GM23248 (cell line): ENCODE results near the gene INO80. TPM values are rescaled to one million over a fixed set of nuclear protein-coding genes. Genes with fewer than 3 reads are reported as not detected.

Experiments used
- DNase-seq: peaks from one replicate; pipeline ENCODE4 v3.0.0-alpha.2; 2015
- H2AFZ ChIP-seq: fragments of 200-600 bp; sonication (generic); 2 replicates; pipeline ENCODE4 v1.6.1; 2016; ENCODE audit warnings: antibody characterized with exemption
- H3F3A ChIP-seq: fragments of 200-600 bp; sonication (generic); 2 replicates; pipeline ENCODE4 v1.6.1; 2016; ENCODE audit warnings: mild to moderate bottlenecking, antibody characterized with exemption, mixed run types; ENCODE audit not compliant: insufficient read depth
- H3K27ac ChIP-seq: fragments of 200-600 bp; sonication (generic); 2 replicates; pipeline ENCODE4 v1.5.1; 2016; ENCODE audit warnings: mild to moderate bottlenecking
- H3K27me3 ChIP-seq: fragments of 200-600 bp; sonication (generic); replicated peaks from 2 replicates; pipeline ENCODE4 v1.6.1; 2016; ENCODE audit warnings: mild to moderate bottlenecking; ENCODE audit not compliant: insufficient read depth
- H3K36me3 ChIP-seq: fragments of 200-600 bp; sonication (generic); 2 replicates; pipeline ENCODE4 v1.6.1; 2016; ENCODE audit warnings: low read depth, mild to moderate bottlenecking
- H3K4me1 ChIP-seq: fragments of 200-600 bp; sonication (generic); 2 replicates; pipeline ENCODE4 v1.6.1; 2016; ENCODE audit warnings: mild to moderate bottlenecking; ENCODE audit not compliant: insufficient read depth
- H3K4me2 ChIP-seq: fragments of 200-600 bp; sonication (generic); one replicate; pipeline ENCODE4 v1.6.1; 2016; ENCODE audit warnings: mild to moderate bottlenecking; ENCODE audit not compliant: unreplicated experiment
- H3K4me3 ChIP-seq: fragments of 200-600 bp; sonication (generic); 2 replicates; pipeline ENCODE4 v1.5.1; 2016; ENCODE audit warnings: mild to moderate bottlenecking
- H3K79me2 ChIP-seq: fragments of 200-600 bp; sonication (generic); 2 replicates; pipeline ENCODE4 v1.6.1; 2016; ENCODE audit warnings: mild to moderate bottlenecking; ENCODE audit not compliant: insufficient read depth
- H3K9ac ChIP-seq: fragments of 200-600 bp; sonication (generic); 2 replicates; pipeline ENCODE4 v1.6.1; 2016; ENCODE audit warnings: mild to moderate bottlenecking
- H3K9me2 ChIP-seq: fragments of 200-600 bp; sonication (generic); 2 replicates; pipeline ENCODE4 v1.6.1; 2016; ENCODE audit warnings: mixed run types, mild to moderate bottlenecking, moderate library complexity; ENCODE audit not compliant: insufficient read depth
- H3K9me3 ChIP-seq: fragments of 200-600 bp; sonication (generic); one replicate; pipeline ENCODE4 v1.6.1; 2017; ENCODE audit warnings: low read depth
- H4K20me1 ChIP-seq: fragments of 200-600 bp; sonication (generic); 2 replicates; pipeline ENCODE4 v1.6.0; 2016; ENCODE audit not compliant: insufficient read depth
- EZH2 ChIP-seq: fragments of 200-600 bp; sonication (generic); IDR thresholded peaks from 2 replicates; pipeline ENCODE4 v1.6.1; 2018; ENCODE audit warnings: antibody characterized with exemption, mild to moderate bottlenecking; ENCODE audit not compliant: insufficient read depth, poor library complexity, severe bottlenecking
- EZH2phosphoT487 ChIP-seq: fragments of 200-600 bp; sonication (generic); IDR thresholded peaks from 2 replicates; pipeline ENCODE4 v1.6.1; 2018; ENCODE audit warnings: antibody characterized with exemption, moderate library complexity, mild to moderate bottlenecking, low read depth; ENCODE audit not compliant: insufficient read depth
- WGBS, 2 experiments: methylation state at CpG; one replicate each; pipeline ENCODE4 v1.1.6; 2015 to 2017; ENCODE audit warnings: low lambda C conversion rate in 2 of 2, low coverage in 1 of 2; ENCODE audit errors: missing lambda C conversion rate in 2 of 2; 5-methylcytosine and 5-hydroxymethylcytosine counted together
- in situ Hi-C: fragments of 300-500 bp; cut with MboI; formaldehyde crosslinking; loops from 2 replicates; pipeline ENCODE4 v1.15.0; 2020
- polyA plus RNA-seq: library from polyadenylated mRNA; unstranded; fragments of >200 nt; fragmentation: Nextera tagmentation; extraction: Ambion mirVana; gene quantifications from 2 replicates; pipeline ENCODE4 v1.2.1, GENCODE V29; 2016
- small RNA-seq: library from RNA; depleted of rRNA; stranded (forward); fragments of <200 nt; gene quantifications from one replicate; pipeline ENCODE3, GENCODE V24; 2014; ENCODE audit warnings: low read depth, low replicate concordance
- total RNA-seq: library from RNA; depleted of rRNA; stranded (reverse); fragments of >200 nt; shearing (Covaris generic); gene quantifications from 2 replicates; pipeline ENCODE4 v1.2.3, GENCODE V29; 2014; rRNA removed

INO80 gene
- total and polyA plus RNA-seq, 2 experiments from 2014 or later, result 5.3 to 25.9 TPM

DNA sequence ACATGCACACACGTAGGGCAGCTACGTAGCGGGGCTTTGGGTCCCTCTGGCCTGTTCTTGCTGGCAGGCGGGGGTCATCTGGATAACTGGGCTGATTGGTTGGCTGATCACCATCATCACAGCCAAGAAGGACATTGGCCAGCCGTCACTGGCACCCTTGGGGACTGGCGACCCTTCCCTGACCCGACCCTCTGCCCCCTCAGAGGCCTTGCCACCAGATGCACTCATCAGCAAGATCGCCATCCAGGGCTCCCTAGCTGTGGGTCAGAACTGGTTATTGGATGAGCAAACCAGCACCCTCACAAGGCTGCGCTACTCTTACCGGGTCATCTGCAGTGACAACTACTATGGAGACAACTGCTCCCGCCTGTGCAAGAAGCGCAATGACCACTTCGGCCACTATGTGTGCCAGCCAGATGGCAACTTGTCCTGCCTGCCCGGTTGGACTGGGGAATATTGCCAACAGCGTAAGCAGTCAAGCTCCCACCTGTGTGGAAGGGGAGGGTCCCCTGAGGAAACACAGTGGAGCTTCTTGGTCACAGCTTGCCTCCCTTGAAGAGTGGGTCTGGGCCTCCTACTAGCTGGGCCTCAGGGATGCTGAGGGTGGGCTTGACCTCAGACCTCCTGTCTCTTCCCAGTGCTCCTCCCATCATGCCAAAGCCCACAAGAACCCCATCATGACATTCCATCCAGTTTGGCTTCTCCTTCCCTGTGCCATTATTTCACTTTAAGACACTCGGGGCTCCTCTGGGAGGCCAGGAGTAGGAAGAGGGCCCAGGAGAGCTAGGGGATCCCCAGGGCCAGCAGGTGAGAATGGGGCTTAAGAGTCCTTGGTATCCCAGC, 184.6 kb downstream of the INO80 start:
- H3K9me3 ChIP-seq, result no peaks in the 10 kb centered on the region
- WGBS, 2 experiments, result 76% methylated on average over 15 to 16 of the region's 16 CpGs
- no peaks in the 10 kb centered on the region for H3K79me2 ChIP-seq
- no peak overlapping the region for H3K27ac ChIP-seq
- in situ Hi-C loops, result no loop called here
- DNase-seq, result no peak
- TF ChIP-seq EZH2, result no peak
- TF ChIP-seq EZH2phosphoT487, result no peak
- peaks cover 45% of the 10 kb centered on the region for H3K27me3 ChIP-seq
- no peaks in the 10 kb centered on the region for H3K9me2 ChIP-seq
- H3K4me2 ChIP-seq, result no peak overlapping the region
- H3K4me3 ChIP-seq, result no peak overlapping the region
- no peaks in the 10 kb centered on the region for H3F3A ChIP-seq
- H3K36me3 ChIP-seq, result no peaks in the 10 kb centered on the region
- no peaks in the 10 kb centered on the region for H4K20me1 ChIP-seq
- no peak overlapping the region for H2AFZ ChIP-seq
- H3K9ac ChIP-seq, result no peak overlapping the region
- H3K4me1 ChIP-seq, result peaks cover 15% of the 10 kb centered on the region

DNA sequence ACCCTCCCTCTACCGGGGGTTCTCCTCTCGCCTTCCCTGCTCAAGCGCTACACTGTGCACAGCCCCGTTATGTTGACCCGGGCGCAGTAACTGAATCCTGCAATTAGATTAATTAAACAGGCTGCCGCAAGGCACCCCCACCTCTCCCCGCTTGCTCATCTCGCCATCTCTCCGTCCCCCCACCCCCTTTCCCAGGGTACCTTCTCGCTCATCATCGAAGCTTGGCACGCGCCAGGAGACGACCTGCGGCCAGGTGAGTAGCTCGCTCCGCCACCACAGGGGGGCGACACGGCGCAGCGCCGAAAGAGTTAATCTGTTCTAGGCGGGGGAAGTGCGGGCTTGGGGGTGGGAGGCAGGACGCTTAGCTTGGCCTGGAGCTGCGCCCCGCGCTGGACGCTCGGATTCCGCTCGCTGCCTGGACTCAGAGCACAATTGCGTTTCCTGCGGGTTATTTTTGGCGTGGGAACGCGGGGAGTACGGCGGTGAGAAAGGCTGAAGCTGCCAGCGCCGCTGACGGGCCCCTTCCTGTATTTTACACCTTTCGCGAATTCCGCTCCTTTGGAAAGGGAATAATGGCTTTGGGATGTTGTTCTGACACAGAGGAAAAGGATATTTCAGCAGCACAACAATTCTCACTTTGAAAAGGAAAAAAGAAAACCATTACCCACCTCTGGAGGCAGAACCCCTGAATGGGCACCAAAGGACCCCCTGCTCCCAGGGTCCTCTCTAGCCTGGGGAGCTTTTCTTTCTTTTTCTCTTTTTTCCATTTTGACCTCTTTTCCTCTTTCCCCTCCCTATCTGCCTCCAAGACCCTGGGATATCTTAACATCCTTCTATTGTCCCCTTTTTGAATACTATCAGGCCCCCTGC, 185.4 kb downstream of the INO80 start:
- WGBS, 2 experiments, result 4 to 6% methylated on average over 37 to 46 of the region's 46 CpGs
- TF ChIP-seq EZH2 (no peak), EZH2phosphoT487 (no peak)

DNA sequence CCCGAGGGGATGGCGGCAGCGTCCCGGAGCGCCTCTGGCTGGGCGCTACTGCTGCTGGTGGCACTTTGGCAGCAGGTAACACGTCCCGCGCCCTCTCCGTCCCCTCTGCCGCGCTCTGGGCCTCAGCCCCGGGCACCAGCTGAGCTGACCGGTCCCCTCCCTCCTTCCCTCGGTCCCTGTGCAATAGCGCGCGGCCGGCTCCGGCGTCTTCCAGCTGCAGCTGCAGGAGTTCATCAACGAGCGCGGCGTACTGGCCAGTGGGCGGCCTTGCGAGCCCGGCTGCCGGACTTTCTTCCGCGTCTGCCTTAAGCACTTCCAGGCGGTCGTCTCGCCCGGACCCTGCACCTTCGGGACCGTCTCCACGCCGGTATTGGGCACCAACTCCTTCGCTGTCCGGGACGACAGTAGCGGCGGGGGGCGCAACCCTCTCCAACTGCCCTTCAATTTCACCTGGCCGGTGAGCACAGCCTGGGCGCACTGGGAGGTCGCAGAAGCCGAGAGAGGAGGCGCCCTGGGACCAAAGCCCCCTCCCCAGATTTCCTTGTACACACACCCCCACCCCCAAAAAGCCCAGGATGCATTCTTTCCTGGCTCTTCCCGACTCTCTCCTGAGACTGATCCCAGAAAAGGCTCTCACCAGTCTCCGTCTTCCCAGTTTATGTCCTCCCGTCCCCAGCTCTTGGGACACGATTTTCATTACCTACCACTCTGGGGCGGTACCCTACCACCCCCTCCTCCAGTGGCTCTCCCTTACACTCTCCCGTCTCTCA, 186.2 kb downstream of the INO80 start:
- DNase-seq, result peak; percentile 73
- Histone ChIP-seq H4K20me1 (no peaks in the 10 kb centered on the region), H3K9ac (no peak overlapping the region), H3K4me3 (peak overlapping the region; percentile 55), H3K9me3 (no peaks in the 10 kb centered on the region), H3K27me3 (peaks cover 49% of the 10 kb centered on the region), H3K9me2 (no peaks in the 10 kb centered on the region), H3F3A (no peaks in the 10 kb centered on the region), H3K4me2 (peak overlapping the region; percentile 81), H3K27ac (no peak overlapping the region), H3K4me1 (peaks cover 15% of the 10 kb centered on the region), H2AFZ (0 out of 2 replicates have a peak overlapping the region, but pooled peaks have one; percentile 46), H3K79me2 (no peaks in the 10 kb centered on the region), H3K36me3 (no peaks in the 10 kb centered on the region)
- in situ Hi-C loops, result no loop called here
- WGBS, 2 experiments, result 1% methylated on average over 56 of the region's 56 CpGs
- peak; percentile 61; the same call in 1 of the 2 replicates for TF ChIP-seq EZH2phosphoT487
- peak; percentile 85 for TF ChIP-seq EZH2

More for the DNA sequence above, 185.4 kb downstream of the INO80 start:
- peak overlapping the region; percentile 55 for H3K4me3 ChIP-seq
- peak overlapping the region; percentile 81 for H3K4me2 ChIP-seq
- H3K27ac ChIP-seq, result no peak overlapping the region
- no peak overlapping the region for H2AFZ ChIP-seq
- H3F3A ChIP-seq, result no peaks in the 10 kb centered on the region
- H3K9ac ChIP-seq, result no peak overlapping the region
- peaks cover 49% of the 10 kb centered on the region for H3K27me3 ChIP-seq
- H3K79me2 ChIP-seq, result no peaks in the 10 kb centered on the region
- H3K36me3 ChIP-seq, result no peaks in the 10 kb centered on the region
- H3K9me3 ChIP-seq, result no peaks in the 10 kb centered on the region
- peak; percentile 37 for DNase-seq
- in situ Hi-C loops, result no loop called here
- no peaks in the 10 kb centered on the region for H3K9me2 ChIP-seq
- peaks cover 15% of the 10 kb centered on the region for H3K4me1 ChIP-seq
- H4K20me1 ChIP-seq, result no peaks in the 10 kb centered on the region

Small RNAs within 50 kb of the gene (small RNA-seq; reads per million reads assigned to genes)
- not detected for gene ISCA1P4

Other genes starting within 250 kb of the INO80 start
- gene RHOV, start 242.0 kb downstream of the INO80 start, total RNA-seq, result not detected in 2 replicates
- gene RHOV, start 242.0 kb downstream of the INO80 start, polyA plus RNA-seq, result not detected in 2 replicates
- gene VPS18, start 221.8 kb downstream of the INO80 start, total RNA-seq, result 30.4 and 32.7 TPM in 2 replicates
- gene VPS18, start 221.8 kb downstream of the INO80 start, polyA plus RNA-seq, result 15.8 and 16.4 TPM in 2 replicates
- gene DLL4, start 186.9 kb downstream of the INO80 start, total RNA-seq, result not detected in 2 replicates
- not detected in 2 replicates for gene DLL4, start 186.9 kb downstream of the INO80 start, polyA plus RNA-seq
- 65.8 and 74.4 TPM in 2 replicates for gene CHAC1, start 162.8 kb downstream of the INO80 start, total RNA-seq
- 43.8 and 47.2 TPM in 2 replicates for gene CHAC1, start 162.8 kb downstream of the INO80 start, polyA plus RNA-seq
- not detected in 2 replicates for gene EXD1, start 114.5 kb upstream of the INO80 start, total RNA-seq
- not detected in 2 replicates for gene EXD1, start 114.5 kb upstream of the INO80 start, polyA plus RNA-seq
- gene CHP1, start 115.0 kb upstream of the INO80 start, total RNA-seq, result 70.9 and 85.5 TPM in 2 replicates
- 86.2 and 93.6 TPM in 2 replicates for gene CHP1, start 115.0 kb upstream of the INO80 start, polyA plus RNA-seq
- 2.3 and 7.3 TPM in 2 replicates for gene OIP5, start 216.3 kb upstream of the INO80 start, total RNA-seq
- gene OIP5, start 216.3 kb upstream of the INO80 start, polyA plus RNA-seq, result 7.8 and 8.6 TPM in 2 replicates
- 33.3 and 77.9 TPM in 2 replicates for gene NUSAP1, start 216.6 kb upstream of the INO80 start, total RNA-seq
- 43.1 and 47.1 TPM in 2 replicates for gene NUSAP1, start 216.6 kb upstream of the INO80 start, polyA plus RNA-seq